Stimulated activated CD4-positive, alpha-beta T cell treated with anti-CD3 and anti-CD28 coated beads, Interleukin-2, amount 100 ng/mL, for 48 hours (primary cell): ENCODE results near the gene MLLT10.
"Not testable (repeated sequence)": the region's sequence is repeated elsewhere in the genome, so short reads cannot be mapped to it uniquely, and the experiment has no call there.

Experiments used
- DNase-seq, 2 donors: peaks; one replicate each; pipeline ENCODE4 v3.0.0-alpha.2; 2020

Gene MLLT10

GRCh38 chr10:21587391-21587790 lies 53.4 kb downstream of the MLLT10 start:
- no peak for DNase-seq

- not testable (repeated sequence) for DNase-seq
Observed at GRCh38 chr10:21588159-21588558, 54.1 kb downstream of the MLLT10 start.

DNA sequence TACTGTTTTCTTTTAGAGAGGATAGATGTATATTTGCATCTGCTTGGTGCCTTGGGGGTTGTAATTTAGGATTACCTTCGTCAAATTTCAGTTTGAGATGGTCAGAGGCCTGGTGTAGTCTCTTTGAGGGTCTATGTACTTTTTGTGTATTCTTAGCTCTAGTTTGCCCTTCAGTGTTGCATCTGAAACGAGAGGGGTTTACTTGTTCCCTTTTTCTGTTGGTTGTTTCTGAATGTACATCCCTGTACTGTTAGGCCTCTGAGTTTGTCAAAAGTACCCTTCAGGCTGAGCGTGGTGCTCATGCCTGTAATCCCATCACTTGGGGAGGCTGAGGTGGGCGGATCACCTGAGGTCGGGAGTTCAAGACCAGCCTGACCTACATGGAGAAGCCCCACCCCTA lies 60.0 kb downstream of the MLLT10 start:
- no peak for DNase-seq

- DNase-seq: no peak
Observed at GRCh38 chr10:21599582-21599981, 65.5 kb downstream of the MLLT10 start.

GRCh38 chr10:21600804-21601433 lies 66.9 kb downstream of the MLLT10 start:
- no peak for DNase-seq

DNA sequence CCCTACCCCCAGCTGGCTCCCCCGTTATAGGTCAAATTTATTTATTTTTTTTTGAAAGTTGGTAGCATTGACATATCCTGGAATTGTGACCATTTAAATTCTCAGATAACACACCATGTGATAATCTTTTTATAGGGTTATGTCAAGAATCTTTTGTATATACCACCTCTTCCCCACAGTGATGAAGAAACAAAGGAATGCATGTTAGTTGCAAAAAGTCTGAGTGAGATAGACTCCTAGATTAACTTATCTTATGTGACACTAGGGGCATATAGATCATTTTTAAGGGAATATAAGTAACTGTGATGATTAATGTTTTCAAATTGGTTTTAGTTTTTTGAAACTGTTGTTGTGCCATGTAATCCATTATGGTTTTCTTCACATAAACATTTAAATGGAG lies 68.3 kb downstream of the MLLT10 start:
- no peak for DNase-seq

GRCh38 chr10:21603721-21604120 lies 69.7 kb downstream of the MLLT10 start:
- DNase-seq: no peak

DNA sequence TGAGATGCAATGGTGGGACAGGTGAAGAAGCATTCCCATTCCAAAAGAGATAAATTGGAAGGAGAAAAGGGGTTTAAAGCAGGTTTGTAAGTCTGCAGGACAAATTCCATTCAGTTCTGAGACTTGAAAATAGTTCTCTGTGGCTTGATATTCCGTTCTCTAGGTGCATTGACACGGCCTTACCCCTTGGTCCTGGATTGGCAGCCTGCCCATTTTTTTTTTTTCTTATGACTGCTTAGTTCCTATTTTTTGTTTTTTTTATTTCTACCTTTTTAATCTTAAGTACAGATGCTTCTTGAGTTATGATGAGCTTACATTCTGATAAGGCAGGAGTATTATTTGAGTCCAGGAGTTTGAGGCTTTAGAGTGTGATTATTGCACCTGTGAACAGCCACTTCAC lies 70.6 kb downstream of the MLLT10 start:
- DNase-seq: no peak

- DNase-seq: no peak
Observed at GRCh38 chr10:21607907-21608306, 73.9 kb downstream of the MLLT10 start.

DNA sequence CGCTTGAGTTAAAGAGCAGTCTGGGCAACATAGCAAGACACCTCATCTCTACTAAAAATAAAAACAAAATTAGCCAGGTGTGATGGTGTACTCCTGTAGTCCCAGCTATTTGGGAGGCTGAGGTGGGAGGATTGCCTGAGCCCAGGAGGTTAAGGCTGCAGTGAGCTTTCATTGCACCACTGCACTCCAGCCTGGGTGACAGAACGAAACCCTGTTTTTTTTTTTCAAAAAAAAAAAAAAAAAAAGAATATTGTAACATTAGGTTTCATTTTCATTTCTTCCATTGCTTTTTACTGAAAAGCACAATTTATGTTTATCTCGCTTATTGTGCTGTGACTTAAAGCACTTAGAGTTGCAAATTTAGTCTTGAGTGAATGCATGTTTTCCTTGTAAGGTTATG lies 80.0 kb downstream of the MLLT10 start:
- no peak for DNase-seq

- no peak for DNase-seq
Observed at GRCh38 chr10:21617267-21617666, 83.2 kb downstream of the MLLT10 start.

DNA sequence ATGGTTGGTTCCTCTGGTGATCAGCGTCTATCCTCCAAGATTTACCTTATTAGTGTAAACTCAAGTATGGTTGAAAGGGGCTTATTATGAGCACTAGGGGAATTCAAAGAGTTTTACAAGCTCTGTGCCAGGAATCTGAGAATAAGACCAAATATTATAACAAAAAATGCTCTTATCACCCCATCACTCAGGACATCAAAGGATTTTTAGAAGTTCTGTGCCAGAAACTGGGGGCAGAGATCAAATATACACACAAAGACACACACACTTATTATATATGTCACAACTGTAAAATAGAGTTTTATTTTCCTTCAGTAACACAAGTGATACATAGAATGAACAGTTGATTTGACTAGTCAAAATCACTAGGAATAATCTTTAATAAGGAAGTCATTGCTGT lies 89.3 kb downstream of the MLLT10 start:
- DNase-seq: no peak

DNA sequence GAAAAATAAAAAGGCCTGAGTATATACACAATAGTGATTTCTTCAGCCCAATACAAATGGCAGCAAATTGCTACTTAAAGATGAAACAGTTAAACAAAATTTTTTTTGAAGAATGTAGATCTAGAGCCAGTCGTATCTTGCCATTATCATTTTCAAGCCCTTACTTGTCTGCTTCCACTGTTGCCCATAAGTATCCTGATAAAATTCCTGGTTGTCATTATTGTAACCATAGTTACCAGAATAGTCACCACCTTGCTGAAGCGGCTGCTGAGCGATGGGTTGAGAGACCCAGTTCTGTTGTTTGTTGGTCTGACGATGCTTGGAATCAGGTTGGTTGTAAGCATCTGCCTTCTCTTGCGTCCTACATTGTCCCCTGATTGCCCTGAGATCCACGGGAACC lies 90.4 kb downstream of the MLLT10 start:
- not testable (repeated sequence) for DNase-seq

DNA sequence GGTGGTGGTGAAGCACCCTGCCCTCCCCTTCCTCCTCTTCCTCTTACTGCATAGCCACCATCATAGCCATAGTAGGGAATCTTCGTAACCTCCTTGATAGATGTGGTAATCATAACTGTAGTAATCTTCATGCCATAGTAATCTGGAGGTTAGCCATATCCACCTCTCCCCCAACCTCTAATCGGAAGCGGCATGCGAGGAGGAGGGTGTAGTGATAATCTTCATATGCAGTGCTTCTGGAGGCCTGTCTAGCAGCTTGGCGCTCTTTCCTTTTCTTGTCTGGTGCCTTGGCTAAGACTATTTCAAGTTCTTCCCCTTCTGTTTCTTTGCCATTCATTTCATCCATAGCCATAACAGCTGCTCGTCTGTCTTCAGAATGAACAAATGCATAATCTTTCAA lies 90.9 kb downstream of the MLLT10 start:
- DNase-seq: no peak

- DNase-seq: no peak
Observed at GRCh38 chr10:21625623-21626229, 91.7 kb downstream of the MLLT10 start.

DNA sequence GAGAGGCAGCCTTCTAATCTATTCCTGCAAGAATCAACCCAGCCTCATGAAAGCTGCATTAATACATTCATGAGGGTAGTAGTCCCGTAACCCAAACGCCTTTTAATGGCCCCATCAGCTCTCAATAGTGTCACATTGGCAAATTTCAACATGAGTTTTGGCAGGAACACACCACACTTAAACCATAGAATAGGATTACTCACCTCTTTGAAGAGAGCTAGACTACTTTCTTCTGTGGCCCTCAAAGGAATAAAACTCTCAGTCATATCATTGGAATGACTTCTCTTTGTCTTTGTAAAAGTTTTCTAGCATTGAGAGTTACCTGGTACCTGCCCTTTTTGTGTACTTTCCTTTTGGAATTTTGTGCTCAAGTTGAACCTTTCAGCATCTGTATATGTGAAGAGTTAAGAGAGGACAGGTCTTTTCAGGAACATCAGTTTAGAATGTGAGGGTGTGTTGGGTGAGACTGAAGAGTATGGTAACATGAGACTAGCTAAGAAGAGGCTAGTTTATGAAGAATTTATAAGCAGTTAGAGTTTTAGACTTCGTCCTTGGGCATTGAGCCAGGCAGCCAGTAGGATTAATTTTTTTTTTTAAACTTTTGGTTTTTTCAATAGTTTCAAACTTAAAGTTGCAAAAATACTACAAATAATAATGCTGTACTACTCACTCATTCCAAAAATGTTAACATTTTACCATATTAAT lies 92.6 kb downstream of the MLLT10 start:
- DNase-seq: no peak

GRCh38 chr10:21627331-21627730 lies 93.3 kb downstream of the MLLT10 start:
- no peak for DNase-seq

DNA sequence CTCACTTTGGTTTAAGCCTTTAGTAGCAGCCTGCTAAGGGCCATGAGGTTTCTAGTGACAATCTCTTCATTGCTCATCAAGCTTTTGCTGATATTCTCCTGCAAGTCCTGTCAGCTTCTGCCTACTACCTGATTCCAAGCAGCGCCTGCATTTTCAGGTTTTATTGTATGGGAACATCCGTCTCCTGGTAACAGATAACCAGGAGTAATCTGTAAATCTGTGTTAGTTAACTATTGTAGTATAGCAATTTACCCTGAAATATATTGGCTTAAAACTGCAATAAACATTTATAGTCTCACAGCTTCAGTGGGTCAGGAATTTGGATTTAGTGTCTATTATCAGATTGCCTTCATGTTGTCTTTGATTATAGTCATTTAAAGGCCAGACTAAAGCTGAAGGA lies 94.0 kb downstream of the MLLT10 start:
- DNase-seq: no peak

DNA sequence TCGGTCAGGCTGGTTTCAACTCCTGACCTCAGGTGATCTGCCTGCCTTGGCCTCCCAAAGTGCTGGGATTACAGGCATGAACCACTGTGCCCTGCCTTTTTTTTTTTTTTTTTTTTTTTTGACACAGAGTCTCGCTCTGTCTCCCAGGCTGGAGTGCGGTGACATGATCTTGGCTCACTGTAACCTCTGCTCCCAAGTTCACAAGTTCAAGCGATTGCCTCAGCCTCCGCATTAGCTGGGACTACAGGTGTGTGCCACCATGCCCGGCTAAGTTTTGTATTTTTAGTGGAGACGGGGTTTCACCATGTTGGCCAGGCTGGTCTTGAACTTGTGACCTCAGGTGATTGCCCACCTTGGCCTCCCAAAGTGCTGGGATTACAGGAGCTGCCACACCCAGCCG lies 94.6 kb downstream of the MLLT10 start:
- DNase-seq: not testable (repeated sequence)

DNA sequence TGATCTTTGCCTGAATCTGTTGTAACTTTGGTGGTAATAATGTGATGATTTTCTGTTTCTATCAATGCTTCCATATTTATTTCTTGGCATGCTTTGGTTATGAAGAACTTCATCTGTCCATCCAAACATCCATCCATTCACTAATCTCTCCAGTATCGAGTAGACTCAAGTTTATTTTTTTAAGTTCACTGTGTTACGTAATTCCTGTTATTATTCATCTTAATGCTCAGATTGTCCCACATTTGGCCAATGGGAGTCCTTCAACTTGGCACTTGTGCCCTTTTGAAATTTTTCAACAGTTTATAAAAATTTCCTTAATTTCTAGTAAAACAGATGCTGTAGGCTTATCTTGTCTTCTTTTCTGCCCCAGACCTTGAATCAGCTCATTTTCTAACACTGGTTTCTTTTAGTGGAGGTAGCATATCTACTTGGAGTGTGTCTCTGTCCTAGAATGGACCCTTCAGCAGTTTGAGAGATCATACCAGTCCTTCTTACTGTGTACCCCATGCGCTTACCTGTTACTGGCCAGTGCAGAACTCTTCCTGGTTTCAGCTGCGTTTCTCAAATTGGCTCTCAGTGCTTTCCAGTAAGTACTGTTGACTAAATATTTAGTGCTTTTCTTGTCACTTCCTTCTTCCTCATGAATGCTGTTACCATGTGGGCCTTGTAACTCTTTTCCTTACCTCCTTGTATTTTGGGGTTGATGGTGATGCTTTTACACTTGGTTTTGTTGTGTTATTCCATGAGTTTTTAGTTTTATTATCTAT lies 100.8 kb downstream of the MLLT10 start:
- no peak for DNase-seq

DNA sequence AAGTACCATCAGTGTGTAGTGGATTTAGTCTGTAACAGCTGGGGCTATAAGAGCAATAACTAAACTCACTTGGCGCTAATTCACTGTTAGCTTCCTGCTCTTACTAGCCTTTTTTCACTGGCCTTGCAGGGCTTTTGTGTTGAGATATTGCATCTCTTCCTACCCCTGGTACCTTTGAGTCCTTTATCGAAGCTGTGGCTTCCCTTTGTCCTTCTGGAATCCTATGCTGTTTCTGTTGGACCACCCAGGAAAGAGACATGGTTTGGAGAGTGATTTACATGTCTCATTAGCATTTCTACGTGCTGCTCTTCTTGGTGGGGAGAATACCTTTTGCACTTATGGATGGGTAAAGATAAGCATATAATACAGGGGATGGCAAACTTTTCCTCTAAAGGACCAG lies 103.8 kb downstream of the MLLT10 start:
- DNase-seq: no peak

- DNase-seq: no peak
Observed at GRCh38 chr10:21638681-21639080, 104.6 kb downstream of the MLLT10 start.

DNA sequence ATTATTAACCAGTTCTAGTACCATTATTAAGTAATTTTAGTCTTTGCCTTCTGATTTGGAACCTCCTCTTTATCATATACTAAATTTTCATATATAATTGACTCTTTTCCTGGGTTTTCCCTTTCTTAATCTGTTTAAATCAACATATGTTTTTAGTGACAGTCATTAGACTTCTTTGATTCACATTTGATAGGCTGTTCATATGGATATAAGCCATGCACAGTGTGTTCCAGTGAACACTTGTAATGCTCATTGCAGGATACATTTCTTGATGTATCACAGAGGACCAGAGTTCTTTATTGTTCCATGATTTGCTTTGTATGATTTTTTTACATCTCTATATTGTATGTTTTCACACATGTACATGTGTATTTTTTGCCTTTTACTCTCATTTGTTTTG lies 114.0 kb downstream of the MLLT10 start:
- DNase-seq: no peak

DNA sequence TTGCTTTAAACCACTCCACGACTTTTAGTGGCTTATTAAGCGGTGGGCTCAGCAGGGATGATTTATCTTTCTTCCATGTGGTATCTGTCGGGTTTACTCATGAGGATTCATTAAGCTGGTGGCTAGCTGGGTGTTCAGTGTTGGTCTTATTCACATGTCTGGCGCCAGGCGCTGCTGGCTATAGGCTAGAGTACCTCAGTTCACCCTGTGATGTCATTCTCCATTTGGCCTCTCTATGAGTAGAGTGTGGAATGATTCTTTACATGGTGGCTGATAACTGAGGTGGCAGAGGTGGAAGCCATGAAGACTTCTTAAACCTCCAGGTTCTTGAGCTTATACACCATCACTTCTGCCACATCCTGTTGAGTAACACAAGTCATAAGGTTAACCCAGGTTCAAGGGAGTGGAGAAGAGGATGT lies 115.4 kb downstream of the MLLT10 start:
- no peak for DNase-seq
